Measurements from ENCODE around the gene KCNQ1. TPM values are rescaled to one million over a fixed set of nuclear protein-coding genes. Genes with fewer than 3 reads are reported as not detected.

The KCNQ1 gene
- total RNA-seq, 6 donors from 2014 or later: 18.0 to 45.4 (median 32.7) TPM

DNA sequence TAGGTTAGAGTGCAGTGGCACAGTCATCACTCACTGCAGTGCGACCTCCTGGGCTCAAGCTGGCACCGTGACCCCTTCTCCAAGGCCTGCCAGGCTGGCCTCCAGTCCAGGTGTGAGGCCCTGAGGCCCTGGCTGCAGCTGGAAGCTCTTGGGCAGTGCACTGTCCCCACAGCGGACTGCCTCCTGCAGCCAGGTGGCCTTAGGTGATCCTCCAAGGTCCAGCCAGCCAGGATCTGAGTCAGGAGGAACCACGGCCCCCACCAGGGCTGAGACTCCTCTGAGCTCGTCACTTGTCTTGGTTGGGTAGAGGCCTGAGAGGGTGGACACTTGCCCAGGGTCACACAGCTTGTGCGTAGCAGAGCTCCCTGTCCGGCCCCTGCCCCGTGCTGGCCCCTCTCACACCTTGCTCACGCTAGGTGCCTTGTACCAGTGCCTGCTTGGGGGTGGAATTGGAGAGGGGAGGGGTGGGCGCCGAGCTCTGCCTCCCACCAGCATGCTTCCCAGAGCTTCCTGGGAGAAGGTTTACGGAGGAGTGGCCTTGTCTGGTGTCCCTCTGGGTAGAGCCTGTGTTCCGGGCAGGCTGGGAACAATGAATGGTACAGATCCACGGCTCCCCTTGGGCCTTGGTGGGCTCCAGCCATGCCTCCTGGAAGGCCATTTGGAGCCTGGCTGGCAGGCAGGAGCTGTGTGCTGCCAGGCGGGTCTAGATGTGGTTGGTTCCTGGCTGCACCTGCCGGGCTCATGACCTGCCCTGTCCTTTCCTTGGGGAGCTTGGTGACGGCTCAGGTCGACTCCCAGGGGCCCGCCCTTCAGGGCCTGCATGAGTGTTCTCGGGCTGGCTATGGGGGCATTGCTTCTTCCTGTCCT is 20.6 kb downstream of the KCNQ1 start:
- Histone ChIP-seq H3K4me3 (no peak overlapping the region), H3K36me3 (no peaks in the 10 kb centered on the region), H3K27me3 (no peaks in the 10 kb centered on the region), H3K9me3 (no peaks in the 10 kb centered on the region), H3K4me1 (peaks cover 3 to 42% (median 21%) of the 10 kb centered on the region in 4 donors), H3K27ac (no peak overlapping the region)
- WGBS, 2 donors: 93 to 95% methylated on average over 4 to 19 of the region's 20 CpGs
- TF ChIP-seq EP300 (IDR thresholded peaks at IDR 0.05) (no peak), POLR2A (IDR thresholded peaks at IDR 0.05) (no peak), POLR2AphosphoS5 (IDR thresholded peaks at IDR 0.05) (no peak)
- TF ChIP-seq, protein P1, sequence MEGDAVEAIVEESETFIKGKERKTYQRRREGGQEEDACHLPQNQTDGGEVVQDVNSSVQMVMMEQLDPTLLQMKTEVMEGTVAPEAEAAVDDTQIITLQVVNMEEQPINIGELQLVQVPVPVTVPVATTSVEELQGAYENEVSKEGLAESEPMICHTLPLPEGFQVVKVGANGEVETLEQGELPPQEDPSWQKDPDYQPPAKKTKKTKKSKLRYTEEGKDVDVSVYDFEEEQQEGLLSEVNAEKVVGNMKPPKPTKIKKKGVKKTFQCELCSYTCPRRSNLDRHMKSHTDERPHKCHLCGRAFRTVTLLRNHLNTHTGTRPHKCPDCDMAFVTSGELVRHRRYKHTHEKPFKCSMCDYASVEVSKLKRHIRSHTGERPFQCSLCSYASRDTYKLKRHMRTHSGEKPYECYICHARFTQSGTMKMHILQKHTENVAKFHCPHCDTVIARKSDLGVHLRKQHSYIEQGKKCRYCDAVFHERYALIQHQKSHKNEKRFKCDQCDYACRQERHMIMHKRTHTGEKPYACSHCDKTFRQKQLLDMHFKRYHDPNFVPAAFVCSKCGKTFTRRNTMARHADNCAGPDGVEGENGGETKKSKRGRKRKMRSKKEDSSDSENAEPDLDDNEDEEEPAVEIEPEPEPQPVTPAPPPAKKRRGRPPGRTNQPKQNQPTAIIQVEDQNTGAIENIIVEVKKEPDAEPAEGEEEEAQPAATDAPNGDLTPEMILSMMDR (IDR thresholded peaks at IDR 0.05): no peak
- ATAC-seq (ENCODE audit: low FRiP score in 2 of 2) (no peak), DNase-seq (peak; percentile 13 to 69)

DNA sequence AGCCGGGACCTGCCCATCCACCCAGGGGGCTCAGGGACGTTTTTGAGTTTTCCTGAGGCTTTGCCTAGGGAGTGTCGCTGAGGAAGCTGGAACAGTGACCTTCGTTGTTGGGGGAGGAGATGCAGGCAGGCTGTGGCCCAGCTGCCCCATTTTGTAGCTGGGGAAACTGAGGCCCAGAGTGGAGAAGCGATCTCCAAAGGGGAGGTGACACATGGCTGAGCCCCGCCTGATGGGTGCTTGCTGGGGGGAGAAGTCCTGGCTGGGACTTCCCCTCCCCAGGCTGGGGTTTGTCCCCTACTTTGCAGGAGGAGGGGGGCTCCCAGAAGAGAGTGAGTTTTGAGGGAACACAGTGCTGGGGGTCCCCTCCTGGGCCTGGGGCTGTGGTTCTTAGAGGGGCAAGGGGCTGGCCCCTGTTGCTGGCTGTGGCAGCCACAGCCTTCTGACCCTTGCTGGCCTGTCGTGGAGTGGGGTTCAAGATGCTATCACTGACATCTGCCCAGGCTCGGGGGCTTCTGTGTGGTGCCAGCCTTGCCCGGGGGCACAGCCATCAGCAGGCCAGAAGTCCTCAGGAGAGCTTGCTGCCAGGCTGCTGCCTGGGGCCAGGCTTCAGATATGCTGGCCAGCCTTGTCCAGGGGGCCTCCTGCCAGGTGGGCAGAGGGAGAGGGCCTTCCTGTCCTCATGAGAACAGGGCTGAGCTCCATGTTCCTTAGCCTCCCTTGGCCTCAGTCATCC is 21.4 kb downstream of the KCNQ1 start:
- WGBS, 2 donors: 90 to 93% methylated on average over 2 to 6 of the region's 9 CpGs
- Histone ChIP-seq H3K27me3 (no peaks in the 10 kb centered on the region), H3K27ac (no peak overlapping the region), H3K4me1 (peaks cover 3 to 34% (median 17%) of the 10 kb centered on the region in 4 donors), H3K4me3 (no peak overlapping the region), H3K36me3 (no peaks in the 10 kb centered on the region), H3K9me3 (no peaks in the 10 kb centered on the region)
- peak in 1 of 2 donors; percentile 19 for DNase-seq
- TF ChIP-seq POLR2A (IDR thresholded peaks at IDR 0.05) (no peak), EP300 (IDR thresholded peaks at IDR 0.05) (no peak)
- TF ChIP-seq, protein P1 (IDR thresholded peaks at IDR 0.05): no peak
- ATAC-seq (ENCODE audit: low FRiP score in 2 of 2): no peak

DNA sequence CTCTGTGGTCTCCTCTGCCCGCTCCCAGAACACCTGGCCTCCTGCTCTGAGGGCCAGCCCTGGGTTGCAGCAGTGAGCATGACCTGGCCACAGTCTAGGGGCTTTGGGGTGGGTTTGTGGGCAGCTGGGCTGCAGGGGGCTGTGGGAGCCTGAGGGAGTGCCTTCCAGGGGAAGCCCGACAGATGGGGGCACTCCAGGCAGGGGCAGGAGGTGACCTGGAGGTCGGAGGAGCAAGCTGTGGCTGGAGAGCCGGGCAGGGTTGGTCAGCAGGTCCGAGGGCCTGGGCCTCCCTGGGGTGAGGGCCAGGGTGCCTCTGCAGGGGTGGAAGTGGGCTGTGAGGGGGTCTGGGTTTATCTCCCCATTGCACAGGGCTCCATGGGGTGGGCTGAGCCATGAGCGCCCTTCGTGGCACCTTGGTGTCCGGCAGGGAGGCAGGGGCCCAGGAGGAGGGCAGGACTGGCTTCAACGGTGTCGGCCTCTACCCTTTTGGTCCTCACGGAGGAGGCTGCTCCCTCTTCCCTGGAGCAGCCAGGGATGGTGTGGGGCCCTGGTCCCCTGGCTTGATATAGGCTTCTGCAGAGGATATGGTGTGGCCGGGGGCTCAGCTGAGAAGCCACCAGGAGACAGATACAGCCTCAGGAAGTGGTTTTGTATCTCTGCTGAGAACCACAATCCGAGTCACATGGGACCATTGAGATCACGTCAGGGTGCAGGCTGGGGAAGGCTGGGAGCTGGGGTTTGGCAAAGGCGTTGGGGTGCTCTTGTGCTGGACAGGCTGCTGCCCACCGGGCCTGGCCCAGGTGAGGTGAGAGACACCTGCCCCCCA is 22.3 kb downstream of the KCNQ1 start:
- Histone ChIP-seq H3K36me3 (no peaks in the 10 kb centered on the region), H3K4me1 (peaks cover 3 to 32% (median 13%) of the 10 kb centered on the region in 4 donors), H3K27ac (no peak overlapping the region), H3K9me3 (no peaks in the 10 kb centered on the region), H3K4me3 (no peak overlapping the region), H3K27me3 (no peaks in the 10 kb centered on the region)
- ATAC-seq (ENCODE audit: low FRiP score in 2 of 2) (peak in 1 of 2 donors; percentile 14), DNase-seq (peak; percentile 16 to 63)
- TF ChIP-seq EP300 (IDR thresholded peaks at IDR 0.05) (no peak), POLR2AphosphoS5 (IDR thresholded peaks at IDR 0.05) (no peak), POLR2A (IDR thresholded peaks at IDR 0.05) (no peak)
- TF ChIP-seq, protein P1 (IDR thresholded peaks at IDR 0.05): no peak
- WGBS, 2 donors: 76 to 97% methylated on average over 6 to 16 of the region's 16 CpGs

DNA sequence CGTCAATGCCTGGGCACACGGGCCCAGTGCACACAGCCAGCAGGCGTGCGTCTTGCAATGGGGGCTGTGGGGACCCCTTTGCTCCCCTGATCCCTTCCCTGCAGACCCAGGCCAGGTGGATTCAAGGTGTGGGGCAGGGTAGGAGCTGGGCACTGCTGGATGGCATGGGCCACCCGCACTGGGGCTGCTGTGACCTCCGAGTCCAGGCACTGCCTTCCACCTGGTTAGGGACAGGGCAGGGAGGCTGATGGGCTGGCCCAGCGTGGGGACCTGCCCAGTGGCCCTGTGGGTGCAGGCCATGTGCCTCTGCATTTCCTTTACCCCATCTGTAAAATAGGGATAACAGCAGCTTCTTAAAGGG is 22.9 kb downstream of the KCNQ1 start:
- H3K27ac ChIP-seq: no peak overlapping the region

More for the DNA sequence above, 22.9 kb downstream of the KCNQ1 start:
- no peak for TF ChIP-seq POLR2AphosphoS5 (IDR thresholded peaks at IDR 0.05)
- TF ChIP-seq POLR2A (IDR thresholded peaks at IDR 0.05): no peak
- TF ChIP-seq, protein P1 (IDR thresholded peaks at IDR 0.05): no peak
- TF ChIP-seq EP300 (IDR thresholded peaks at IDR 0.05): no peak
- H3K4me3 ChIP-seq: no peak overlapping the region
- no peaks in the 10 kb centered on the region for H3K9me3 ChIP-seq
- H3K36me3 ChIP-seq: no peaks in the 10 kb centered on the region
- DNase-seq (peak in 1 of 2 donors; percentile 71), ATAC-seq (ENCODE audit: low FRiP score in 2 of 2) (no peak)
- peaks cover 3 to 29% (median 10%) of the 10 kb centered on the region in 4 donors for H3K4me1 ChIP-seq
- no peaks in the 10 kb centered on the region for H3K27me3 ChIP-seq
- WGBS, 2 donors: 86% methylated on average over 7 of the region's 7 CpGs; no CpG with 5 or more reads in 1 of the 2 donors

All from upper lobe of left lung (tissue), 6 donors.